GM23248 (cell line): ENCODE measurements around the gene COA7. TPM values are rescaled to one million over a fixed set of nuclear protein-coding genes. Genes with fewer than 3 reads are reported as not detected.
"Not testable (repeated sequence)": the region's sequence is repeated elsewhere in the genome, so short reads cannot be mapped to it uniquely, and the experiment has no call there.

Experiments
- DNase-seq: peaks from one replicate; pipeline ENCODE4 v3.0.0-alpha.2; 2015
- H2AFZ ChIP-seq: fragments of 200-600 bp; sonication (generic); 2 replicates; pipeline ENCODE4 v1.6.1; 2016; ENCODE audit warnings: antibody characterized with exemption
- H3F3A ChIP-seq: fragments of 200-600 bp; sonication (generic); 2 replicates; pipeline ENCODE4 v1.6.1; 2016; ENCODE audit warnings: mild to moderate bottlenecking, antibody characterized with exemption, mixed run types; ENCODE audit not compliant: insufficient read depth
- H3K27ac ChIP-seq: fragments of 200-600 bp; sonication (generic); 2 replicates; pipeline ENCODE4 v1.5.1; 2016; ENCODE audit warnings: mild to moderate bottlenecking
- H3K27me3 ChIP-seq: fragments of 200-600 bp; sonication (generic); replicated peaks from 2 replicates; pipeline ENCODE4 v1.6.1; 2016; ENCODE audit warnings: mild to moderate bottlenecking; ENCODE audit not compliant: insufficient read depth
- H3K36me3 ChIP-seq: fragments of 200-600 bp; sonication (generic); 2 replicates; pipeline ENCODE4 v1.6.1; 2016; ENCODE audit warnings: low read depth, mild to moderate bottlenecking
- H3K4me1 ChIP-seq: fragments of 200-600 bp; sonication (generic); 2 replicates; pipeline ENCODE4 v1.6.1; 2016; ENCODE audit warnings: mild to moderate bottlenecking; ENCODE audit not compliant: insufficient read depth
- H3K4me2 ChIP-seq: fragments of 200-600 bp; sonication (generic); one replicate; pipeline ENCODE4 v1.6.1; 2016; ENCODE audit warnings: mild to moderate bottlenecking; ENCODE audit not compliant: unreplicated experiment
- H3K4me3 ChIP-seq: fragments of 200-600 bp; sonication (generic); 2 replicates; pipeline ENCODE4 v1.5.1; 2016; ENCODE audit warnings: mild to moderate bottlenecking
- H3K79me2 ChIP-seq: fragments of 200-600 bp; sonication (generic); 2 replicates; pipeline ENCODE4 v1.6.1; 2016; ENCODE audit warnings: mild to moderate bottlenecking; ENCODE audit not compliant: insufficient read depth
- H3K9ac ChIP-seq: fragments of 200-600 bp; sonication (generic); 2 replicates; pipeline ENCODE4 v1.6.1; 2016; ENCODE audit warnings: mild to moderate bottlenecking
- H3K9me2 ChIP-seq: fragments of 200-600 bp; sonication (generic); 2 replicates; pipeline ENCODE4 v1.6.1; 2016; ENCODE audit warnings: mixed run types, mild to moderate bottlenecking, moderate library complexity; ENCODE audit not compliant: insufficient read depth
- H3K9me3 ChIP-seq: fragments of 200-600 bp; sonication (generic); one replicate; pipeline ENCODE4 v1.6.1; 2017; ENCODE audit warnings: low read depth
- H4K20me1 ChIP-seq: fragments of 200-600 bp; sonication (generic); 2 replicates; pipeline ENCODE4 v1.6.0; 2016; ENCODE audit not compliant: insufficient read depth
- EZH2 ChIP-seq: fragments of 200-600 bp; sonication (generic); IDR thresholded peaks from 2 replicates; pipeline ENCODE4 v1.6.1; 2018; ENCODE audit warnings: antibody characterized with exemption, mild to moderate bottlenecking; ENCODE audit not compliant: insufficient read depth, poor library complexity, severe bottlenecking
- EZH2phosphoT487 ChIP-seq: fragments of 200-600 bp; sonication (generic); IDR thresholded peaks from 2 replicates; pipeline ENCODE4 v1.6.1; 2018; ENCODE audit warnings: antibody characterized with exemption, moderate library complexity, mild to moderate bottlenecking, low read depth; ENCODE audit not compliant: insufficient read depth
- WGBS, 2 experiments: methylation state at CpG; one replicate each; pipeline ENCODE4 v1.1.6; 2015 to 2017; ENCODE audit warnings: low lambda C conversion rate in 2 of 2, low coverage in 1 of 2; ENCODE audit errors: missing lambda C conversion rate in 2 of 2; 5-methylcytosine and 5-hydroxymethylcytosine counted together
- in situ Hi-C: fragments of 300-500 bp; cut with MboI; formaldehyde crosslinking; loops from 2 replicates; pipeline ENCODE4 v1.15.0; 2020
- polyA plus RNA-seq: library from polyadenylated mRNA; unstranded; fragments of >200 nt; fragmentation: Nextera tagmentation; extraction: Ambion mirVana; gene quantifications from 2 replicates; pipeline ENCODE4 v1.2.1, GENCODE V29; 2016
- total RNA-seq: library from RNA; depleted of rRNA; stranded (reverse); fragments of >200 nt; shearing (Covaris generic); gene quantifications from 2 replicates; pipeline ENCODE4 v1.2.3, GENCODE V29; 2014

The COA7 gene
- total and polyA plus RNA-seq, 2 experiments from 2014 or later, result 6.9 to 12.9 TPM

- TF ChIP-seq EZH2 (no peak), EZH2phosphoT487 (no peak)
- H4K20me1 ChIP-seq, result no peaks in the 10 kb centered on the region
- H2AFZ ChIP-seq, result no peak overlapping the region
- in situ Hi-C loops, result loop anchor here (25.0 kb wide), 1 partner anchor 464 kb away; the partner anchor contains the start of gene CPT2
- no peaks in the 10 kb centered on the region for H3K27me3 ChIP-seq
- no peaks in the 10 kb centered on the region for H3K36me3 ChIP-seq
- no peaks in the 10 kb centered on the region for H3K9me3 ChIP-seq
- DNase-seq, result no peak
- 79 to 87% methylated on average over 4 of the region's 4 CpGs for WGBS, 2 experiments
- no peaks in the 10 kb centered on the region for H3F3A ChIP-seq
- peaks cover 18% of the 10 kb centered on the region for H3K79me2 ChIP-seq
- peaks cover 7% of the 10 kb centered on the region; the same call in 1 of the 2 replicates for H3K4me1 ChIP-seq
- H3K4me2 ChIP-seq, result no peak overlapping the region
- no peaks in the 10 kb centered on the region for H3K9me2 ChIP-seq
- H3K9ac ChIP-seq, result no peak overlapping the region
- H3K4me3 ChIP-seq, result no peak overlapping the region
- H3K27ac ChIP-seq, result no peak overlapping the region
Measured at GRCh38 chr1:52723260-52723659, 25.1 kb upstream of the COA7 start.

- H3K79me2 ChIP-seq, H3K9ac ChIP-seq, H4K20me1 ChIP-seq, H3K9me3 ChIP-seq, H3K4me2 ChIP-seq, H3F3A ChIP-seq, H3K9me2 ChIP-seq, H3K27ac ChIP-seq, H3K4me3 ChIP-seq, H3K4me1 ChIP-seq, H3K36me3 ChIP-seq, H2AFZ ChIP-seq, H3K27me3 ChIP-seq, DNase-seq: not testable (repeated sequence)
- in situ Hi-C loops, result loop anchor here (25.0 kb wide), 1 partner anchor 472 kb away; the partner anchor contains the start of gene CPT2
- WGBS, 2 experiments, result 94 to 96% methylated on average over 6 of the region's 6 CpGs
Measured at GRCh38 chr1:52715296-52715695, 17.1 kb upstream of the COA7 start.

- Histone ChIP-seq H4K20me1 (no peaks in the 10 kb centered on the region), H3K4me1 (peaks cover 7% of the 10 kb centered on the region), H3K9me3 (no peaks in the 10 kb centered on the region), H3K36me3 (no peaks in the 10 kb centered on the region), H3K9me2 (no peaks in the 10 kb centered on the region), H3K4me2 (no peak overlapping the region), H2AFZ (no peak overlapping the region), H3K27me3 (no peaks in the 10 kb centered on the region), H3K9ac (no peak overlapping the region), H3K27ac (no peak overlapping the region), H3F3A (peaks cover 3% of the 10 kb centered on the region), H3K79me2 (no peaks in the 10 kb centered on the region), H3K4me3 (no peak overlapping the region)
- 66 to 69% methylated on average over 4 of the region's 4 CpGs for WGBS, 2 experiments
- DNase-seq, result no peak
- in situ Hi-C loops, result loop anchor here (25.0 kb wide), 1 partner anchor 474 kb away; the partner anchor contains the start of gene CPT2
- TF ChIP-seq EZH2 (no peak), EZH2phosphoT487 (no peak)
Measured at GRCh38 chr1:52713590-52713989, 15.4 kb upstream of the COA7 start.

GRCh38 chr1:52709016-52709415, 10.9 kb upstream of the COA7 start:
- Histone ChIP-seq H3K9me2 (no peaks in the 10 kb centered on the region), H3K4me3 (no peak overlapping the region), H3K36me3 (no peaks in the 10 kb centered on the region), H4K20me1 (no peaks in the 10 kb centered on the region), H3K27me3 (no peaks in the 10 kb centered on the region), H3K4me2 (no peak overlapping the region), H3K4me1 (peaks cover 15% of the 10 kb centered on the region), H2AFZ (no peak overlapping the region), H3K79me2 (no peaks in the 10 kb centered on the region), H3K9ac (no peak overlapping the region), H3K27ac (no peak overlapping the region), H3K9me3 (no peaks in the 10 kb centered on the region), H3F3A (peaks cover 14% of the 10 kb centered on the region)
- DNase-seq, result no peak
- TF ChIP-seq EZH2phosphoT487 (no peak), EZH2 (no peak)
- WGBS, 2 experiments, result 65 to 74% methylated on average over 6 of the region's 6 CpGs
- in situ Hi-C loops, result loop anchor here (25.0 kb wide), 1 partner anchor 478 kb away; the partner anchor contains the start of gene CPT2
